ENCODE results near the gene SIGLEC9. TPM values are rescaled to one million over a fixed set of nuclear protein-coding genes. Genes with fewer than 3 reads are reported as not detected.

SIGLEC9 gene
- total and polyA plus RNA-seq, 7 donors = 0.24 to 2.2 (median 0.73) TPM

- H3K9me3 ChIP-seq = no peaks in the 10 kb centered on the region
- no peak overlapping the region for H3K4me3 ChIP-seq
- intact Hi-C loops (cut with DNase I) = no loop called here
- DNase-seq (no peak), ATAC-seq (no peak)
- no peaks in the 10 kb centered on the region for H3K36me3 ChIP-seq (ENCODE audit: insufficient read depth in 1 of 2, low read depth in 1 of 2)
- 34 to 58% (median 43%) methylated on average over 10 of the region's 10 CpGs for WGBS, 3 donors
- H3K4me1 ChIP-seq = no peaks in the 10 kb centered on the region
- no peak overlapping the region for H3K27ac ChIP-seq
- H3K27me3 ChIP-seq (ENCODE audit: insufficient read depth in 3 of 3, low read length in 2 of 3) = no peaks in the 10 kb centered on the region
- TF ChIP-seq, protein P1, sequence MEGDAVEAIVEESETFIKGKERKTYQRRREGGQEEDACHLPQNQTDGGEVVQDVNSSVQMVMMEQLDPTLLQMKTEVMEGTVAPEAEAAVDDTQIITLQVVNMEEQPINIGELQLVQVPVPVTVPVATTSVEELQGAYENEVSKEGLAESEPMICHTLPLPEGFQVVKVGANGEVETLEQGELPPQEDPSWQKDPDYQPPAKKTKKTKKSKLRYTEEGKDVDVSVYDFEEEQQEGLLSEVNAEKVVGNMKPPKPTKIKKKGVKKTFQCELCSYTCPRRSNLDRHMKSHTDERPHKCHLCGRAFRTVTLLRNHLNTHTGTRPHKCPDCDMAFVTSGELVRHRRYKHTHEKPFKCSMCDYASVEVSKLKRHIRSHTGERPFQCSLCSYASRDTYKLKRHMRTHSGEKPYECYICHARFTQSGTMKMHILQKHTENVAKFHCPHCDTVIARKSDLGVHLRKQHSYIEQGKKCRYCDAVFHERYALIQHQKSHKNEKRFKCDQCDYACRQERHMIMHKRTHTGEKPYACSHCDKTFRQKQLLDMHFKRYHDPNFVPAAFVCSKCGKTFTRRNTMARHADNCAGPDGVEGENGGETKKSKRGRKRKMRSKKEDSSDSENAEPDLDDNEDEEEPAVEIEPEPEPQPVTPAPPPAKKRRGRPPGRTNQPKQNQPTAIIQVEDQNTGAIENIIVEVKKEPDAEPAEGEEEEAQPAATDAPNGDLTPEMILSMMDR (IDR thresholded peaks at IDR 0.05) = no peak
Observed at GRCh38 chr19:51091126-51091525, 33.6 kb upstream of the SIGLEC9 start.

DNA sequence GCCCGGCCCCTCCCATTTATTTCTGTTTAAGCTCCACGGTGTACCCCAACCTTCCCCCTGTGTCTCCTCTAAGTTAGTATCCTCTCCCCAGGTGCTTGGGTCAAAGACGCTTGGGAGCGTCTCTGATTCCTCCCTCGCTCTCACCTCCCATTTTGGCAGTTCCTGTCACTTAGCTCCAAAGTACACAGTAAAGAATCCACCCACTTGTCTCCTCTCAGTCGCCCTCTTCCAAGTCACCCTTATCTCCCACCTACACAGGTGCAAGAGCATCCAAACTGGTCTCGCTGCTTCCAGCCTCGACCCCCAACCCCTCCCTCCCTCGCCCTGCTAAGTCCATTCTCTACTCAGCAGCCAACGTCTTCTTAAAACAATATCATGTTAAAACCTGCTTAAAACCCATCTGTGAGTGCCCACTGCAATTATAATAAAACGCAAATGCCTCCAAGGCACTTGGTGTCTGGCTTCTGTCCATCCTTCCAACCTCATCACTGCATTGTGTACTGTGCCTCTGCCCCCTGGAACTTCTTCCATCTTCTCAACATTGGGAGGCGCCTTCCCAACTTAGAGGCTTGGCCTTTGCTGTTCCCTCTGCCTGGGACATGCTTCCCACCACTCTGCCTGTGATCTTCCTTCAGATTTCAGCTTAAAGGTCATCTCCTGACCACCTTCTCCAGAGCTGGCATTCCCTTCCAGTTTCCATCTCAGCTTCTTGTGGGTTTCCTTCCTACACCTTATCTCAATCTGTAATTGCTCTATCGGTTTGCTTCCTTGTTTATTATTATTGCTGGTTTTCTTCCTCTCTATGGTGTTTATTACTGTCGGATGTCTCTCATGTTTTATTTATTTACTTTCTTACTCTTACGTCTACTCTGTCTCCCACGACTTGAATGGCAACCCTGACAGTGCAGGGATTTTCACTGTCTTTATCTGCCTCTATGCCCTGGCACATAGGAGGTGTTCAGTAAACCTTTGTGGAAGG, 32.5 kb upstream of the SIGLEC9 start:
- Histone ChIP-seq H3K9me3 (no peaks in the 10 kb centered on the region), H3K27me3 (ENCODE audit: insufficient read depth in 3 of 3, low read length in 2 of 3) (no peaks in the 10 kb centered on the region), H3K36me3 (ENCODE audit: insufficient read depth in 1 of 2, low read depth in 1 of 2) (no peaks in the 10 kb centered on the region), H3K4me3 (no peak overlapping the region), H3K4me1 (no peaks in the 10 kb centered on the region), H3K27ac (no peak overlapping the region)
- WGBS, 3 donors = 62 to 69% (median 65%) methylated on average over 16 of the region's 16 CpGs
- DNase-seq (no peak), ATAC-seq (no peak)
- intact Hi-C loops (cut with DNase I) = no loop called here
- TF ChIP-seq, protein P1 (IDR thresholded peaks at IDR 0.05) = no peak

DNA sequence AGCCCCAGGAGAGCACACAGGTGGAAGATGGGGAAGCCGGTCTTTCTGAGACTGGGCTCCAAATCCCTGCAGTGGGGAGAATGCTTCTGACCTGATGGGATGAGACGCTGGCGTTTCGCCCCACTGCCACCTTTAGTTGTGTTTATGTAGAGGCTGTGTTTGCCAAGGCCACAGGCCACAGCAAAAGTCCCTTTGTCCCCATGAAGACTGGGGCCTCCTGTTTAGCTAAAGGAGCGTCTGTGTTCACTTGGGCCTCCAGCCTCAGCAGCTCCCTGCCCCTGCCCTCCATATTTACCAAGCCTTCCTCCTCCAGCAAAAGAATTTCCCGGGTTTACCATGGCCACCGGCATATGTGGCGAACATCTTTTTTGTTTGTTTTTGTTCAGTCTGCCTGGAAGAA, 31.6 kb upstream of the SIGLEC9 start:
- intact Hi-C loops (cut with DNase I) = no loop called here
- DNase-seq (no peak), ATAC-seq (no peak)
- no peak overlapping the region for H3K4me3 ChIP-seq
- H3K27me3 ChIP-seq (ENCODE audit: insufficient read depth in 3 of 3, low read length in 2 of 3) = no peaks in the 10 kb centered on the region
- H3K36me3 ChIP-seq (ENCODE audit: insufficient read depth in 1 of 2, low read depth in 1 of 2) = no peaks in the 10 kb centered on the region
- H3K4me1 ChIP-seq = no peaks in the 10 kb centered on the region
- 73 to 82% (median 77%) methylated on average over 8 of the region's 8 CpGs for WGBS, 3 donors
- TF ChIP-seq, protein P1 (IDR thresholded peaks at IDR 0.05) = no peak
- H3K9me3 ChIP-seq = no peaks in the 10 kb centered on the region
- H3K27ac ChIP-seq = no peak overlapping the region

DNA sequence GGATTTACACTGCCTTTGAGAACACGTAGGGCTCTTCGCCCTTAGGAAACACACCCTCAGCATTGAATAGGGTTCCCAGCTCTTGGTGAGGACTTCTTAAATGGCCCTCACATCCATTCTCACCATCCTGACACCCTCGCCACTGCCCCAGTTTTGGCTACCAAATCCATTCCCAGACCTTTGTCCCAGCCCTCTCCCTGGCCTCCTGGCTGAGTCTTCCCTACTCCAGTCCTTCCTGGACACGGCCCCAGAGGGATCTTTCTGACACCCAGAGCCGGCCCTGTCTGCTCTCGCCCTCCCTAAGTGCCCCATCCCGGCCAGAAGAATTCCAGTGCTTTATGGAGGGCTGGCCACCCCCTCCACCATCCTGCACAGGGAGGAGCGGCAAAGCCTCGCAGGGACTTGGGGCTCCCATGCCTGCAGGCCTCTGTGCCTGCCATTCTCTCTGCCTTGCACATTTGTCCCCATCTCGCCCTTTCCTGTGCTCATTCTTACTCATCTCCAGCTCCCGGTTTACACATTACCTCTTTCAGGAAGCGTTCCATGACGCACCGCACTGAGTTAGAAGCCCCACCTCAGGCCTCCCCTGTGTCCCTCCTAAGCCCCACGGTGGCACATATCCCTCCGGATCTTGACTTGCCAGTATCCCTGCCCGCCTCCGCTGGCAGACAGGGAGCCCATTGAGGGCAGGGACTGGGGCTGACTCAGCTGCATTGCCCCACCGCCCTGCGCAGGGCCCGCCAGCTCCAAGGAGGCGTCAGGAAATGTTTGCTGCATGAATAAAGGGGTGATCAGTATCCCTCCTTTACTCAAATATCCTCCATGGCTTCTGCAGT, 31.0 kb upstream of the SIGLEC9 start:
- DNase-seq = no peak
- Histone ChIP-seq H3K27ac (no peak overlapping the region), H3K27me3 (ENCODE audit: insufficient read depth in 3 of 3, low read length in 2 of 3) (no peaks in the 10 kb centered on the region), H3K4me1 (no peaks in the 10 kb centered on the region), H3K9me3 (no peaks in the 10 kb centered on the region), H3K4me3 (no peak overlapping the region), H3K36me3 (ENCODE audit: insufficient read depth in 1 of 2, low read depth in 1 of 2) (no peaks in the 10 kb centered on the region)
- TF ChIP-seq, protein P1 (IDR thresholded peaks at IDR 0.05) = no peak
- 61 to 73% (median 66%) methylated on average over 22 of the region's 22 CpGs for WGBS, 3 donors
- intact Hi-C loops (cut with DNase I) = no loop called here
- no peak for ATAC-seq
